ENCODE measurements around the gene PLA2G3.

PLA2G3 gene

DNA sequence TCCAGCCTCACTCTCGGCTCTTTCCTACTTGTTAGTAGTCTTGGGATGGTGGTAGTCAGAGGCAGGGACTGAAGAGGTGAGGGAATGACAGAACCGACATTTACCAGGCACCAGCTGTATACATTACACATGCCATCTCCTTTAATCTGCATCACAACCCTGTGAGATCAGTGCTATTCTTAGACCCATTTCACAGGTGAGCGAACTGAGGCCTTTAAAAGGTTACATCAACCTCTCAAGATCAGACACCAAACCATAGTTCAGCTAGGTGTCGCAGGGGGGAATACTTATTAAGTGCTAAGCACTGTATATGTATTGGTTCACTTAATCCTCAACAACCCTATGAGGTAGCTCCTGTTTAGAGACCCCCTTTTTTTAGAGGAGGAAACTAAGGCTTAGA is 5.6 kb downstream of the PLA2G3 start:
- DNase-seq (ENCODE audit: extremely low read depth, low read depth), result no peak
- TF ChIP-seq CTCF (IDR thresholded peaks at IDR 0.05; ENCODE audit: low read depth, low read length), result no peak

GRCh38 chr22:31133911-31134310 is 6.4 kb downstream of the PLA2G3 start:
- no peak for TF ChIP-seq CTCF (IDR thresholded peaks at IDR 0.05; ENCODE audit: low read depth, low read length)
- no peak for DNase-seq (ENCODE audit: extremely low read depth, low read depth)

- DNase-seq (ENCODE audit: extremely low read depth, low read depth), result no peak
- no peak for TF ChIP-seq CTCF (IDR thresholded peaks at IDR 0.05; ENCODE audit: low read depth, low read length)
Measured at GRCh38 chr22:31130873-31131272, 9.4 kb downstream of the PLA2G3 start.

DNA sequence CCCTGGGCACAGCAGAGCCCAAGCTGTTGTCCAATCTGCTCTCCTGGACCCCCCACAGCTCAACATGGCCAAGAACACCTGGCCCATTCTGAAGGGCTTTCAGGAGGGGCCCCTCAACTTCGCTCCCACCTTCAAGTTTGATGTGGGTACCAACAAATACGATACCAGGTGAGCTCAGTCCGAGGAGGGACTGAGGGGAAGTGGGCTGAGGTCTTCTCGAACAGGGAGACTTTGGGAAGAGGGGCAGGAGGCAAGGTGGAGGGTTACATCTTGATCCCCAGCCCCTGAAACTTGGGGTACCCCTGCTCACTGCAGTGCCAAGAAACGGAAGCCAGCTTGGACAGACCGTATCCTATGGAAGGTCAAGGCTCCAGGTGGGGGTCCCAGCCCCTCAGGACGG is 12.2 kb downstream of the PLA2G3 start:
- no peak for DNase-seq (ENCODE audit: extremely low read depth, low read depth)
- TF ChIP-seq CTCF (IDR thresholded peaks at IDR 0.05; ENCODE audit: low read depth, low read length), result no peak

DNA sequence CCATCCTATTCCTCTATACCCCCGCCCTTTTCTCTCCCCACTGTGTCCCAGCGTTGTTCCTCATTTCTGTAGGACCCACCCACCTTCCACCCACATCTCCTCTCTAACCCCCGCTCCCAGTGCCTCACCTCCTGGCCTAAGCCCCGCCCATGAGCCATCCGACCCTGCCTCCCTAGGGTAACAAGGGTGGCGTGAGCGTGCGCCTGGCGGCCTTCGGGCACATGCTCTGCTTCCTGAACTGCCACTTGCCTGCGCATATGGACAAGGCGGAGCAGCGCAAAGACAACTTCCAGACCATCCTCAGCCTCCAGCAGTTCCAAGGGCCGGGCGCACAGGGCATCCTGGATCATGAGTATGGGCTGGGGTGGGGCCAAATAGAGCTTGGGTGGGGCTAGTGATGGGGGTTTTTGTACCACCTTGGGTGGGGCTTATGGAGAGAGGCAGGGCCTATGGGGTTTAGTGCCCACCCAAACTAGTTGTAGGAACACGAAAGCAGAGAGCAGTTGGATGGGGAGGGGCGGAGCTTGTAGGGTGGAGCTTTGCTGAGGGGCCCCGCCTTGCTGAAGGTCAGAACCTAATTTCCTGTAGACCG is 13.0 kb downstream of the PLA2G3 start:
- DNase-seq (ENCODE audit: extremely low read depth, low read depth), result no peak
- TF ChIP-seq CTCF (IDR thresholded peaks at IDR 0.05; ENCODE audit: low read depth, low read length), result no peak

- no peak for TF ChIP-seq CTCF (IDR thresholded peaks at IDR 0.05; ENCODE audit: low read depth, low read length)
Measured at GRCh38 chr22:31126869-31127175, 13.5 kb downstream of the PLA2G3 start.

GRCh38 chr22:31126128-31126868 is 14.0 kb downstream of the PLA2G3 start:
- TF ChIP-seq CTCF (IDR thresholded peaks at IDR 0.05; ENCODE audit: low read depth, low read length), result no peak
- DNase-seq (ENCODE audit: extremely low read depth, low read depth), result no peak

More at GRCh38 chr22:31126869-31127175, 13.5 kb downstream of the PLA2G3 start:
- DNase-seq (ENCODE audit: extremely low read depth, low read depth), result no peak

All from AG09319 (cell line).